Neuronal stem cell (in vitro differentiated cells): Measurements from ENCODE around the gene MRM2.

ENCODE experiments used
- DNase-seq: peaks from one replicate; pipeline ENCODE4 v3.0.0-alpha.2; 2013; ENCODE audit warnings: low spot score
- H2AFZ ChIP-seq: one replicate; pipeline ENCODE4 v1.6.1; 2013; ENCODE audit warnings: mild to moderate bottlenecking, low read length, inconsistent platforms
- H2AK5ac ChIP-seq: 2 replicates; pipeline ENCODE4 v1.6.1; 2013; ENCODE audit warnings: low read depth, mild to moderate bottlenecking, inconsistent platforms, low read length, moderate library complexity, mixed read lengths
- H2BK120ac ChIP-seq: 2 replicates; pipeline ENCODE4 v1.6.1; 2013; ENCODE audit warnings: low read depth, mild to moderate bottlenecking, inconsistent platforms, low read length, moderate library complexity, mixed read lengths
- H2BK12ac ChIP-seq: one replicate; pipeline ENCODE4 v1.6.1; 2013; ENCODE audit warnings: low read length, inconsistent platforms
- H2BK15ac ChIP-seq: 2 replicates; pipeline ENCODE4 v1.6.1; 2013; ENCODE audit warnings: mild to moderate bottlenecking, low read length, inconsistent platforms, mixed read lengths
- H2BK5ac ChIP-seq: one replicate; pipeline ENCODE4 v1.6.1; 2013; ENCODE audit warnings: inconsistent platforms, mild to moderate bottlenecking, low read length, moderate library complexity
- H3K14ac ChIP-seq: one replicate; pipeline ENCODE4 v1.6.1; 2013; ENCODE audit warnings: low read length, inconsistent platforms
- H3K18ac ChIP-seq: 2 replicates; pipeline ENCODE4 v1.6.1; 2013; ENCODE audit warnings: low read length, inconsistent platforms
- H3K23ac ChIP-seq: 2 replicates; pipeline ENCODE4 v1.6.1; 2013; ENCODE audit warnings: low read depth, mild to moderate bottlenecking, mixed read lengths, low read length, inconsistent platforms; ENCODE audit not compliant: poor library complexity
- H3K27ac ChIP-seq: replicated peaks from 3 replicates; pipeline ENCODE4 v1.5.1; 2013; ENCODE audit warnings: low read length, inconsistent platforms
- H3K27me3 ChIP-seq, 3 experiments: 2 replicates each; pipeline ENCODE4 v1.6.1; 2013; ENCODE audit warnings: low read length in 3 of 3, mild to moderate bottlenecking in 2 of 3, inconsistent platforms in 1 of 3, low read depth in 1 of 3, mixed read lengths in 1 of 3, moderate library complexity in 1 of 3; ENCODE audit not compliant: control insufficient read depth in 3 of 3, insufficient read depth in 3 of 3
- H3K36me3 ChIP-seq, 2 donors: replicated peaks in 1 of 2; 2 replicates each; pipeline ENCODE4 v1.6.1; 2013; ENCODE audit warnings: low read length in 2 of 2; ENCODE audit not compliant: control insufficient read depth in 2 of 2, insufficient read depth in 2 of 2
- H3K4ac ChIP-seq: 2 replicates; pipeline ENCODE4 v1.6.1; 2013; ENCODE audit warnings: inconsistent platforms, mild to moderate bottlenecking, low read length, moderate library complexity
- H3K4me1 ChIP-seq, 2 donors: 1 replicate in 1 of 2; 2 replicates in 1 of 2; pipeline ENCODE4 v1.6.1; 2013; ENCODE audit warnings: low read length in 2 of 2, low read depth in 1 of 2; ENCODE audit not compliant: control insufficient read depth in 2 of 2, insufficient read depth in 1 of 2
- H3K4me2 ChIP-seq: one replicate; pipeline ENCODE4 v1.6.1; 2013; ENCODE audit warnings: mild to moderate bottlenecking, low read length, inconsistent platforms; ENCODE audit not compliant: insufficient read depth, poor library complexity, severe bottlenecking
- H3K4me3 ChIP-seq, 2 donors: 2 replicates each; pipeline ENCODE4 v1.5.1; 2013; ENCODE audit warnings: low read length in 2 of 2, mild to moderate bottlenecking in 2 of 2, inconsistent platforms in 1 of 2, moderate library complexity in 1 of 2
- H3K79me1 ChIP-seq: one replicate; pipeline ENCODE4 v1.6.1; 2013; ENCODE audit warnings: low read depth, mild to moderate bottlenecking, inconsistent platforms, low read length, moderate library complexity
- H3K9ac ChIP-seq: one replicate; pipeline ENCODE4 v1.6.1; 2013; ENCODE audit warnings: mild to moderate bottlenecking, low read depth, low read length, inconsistent platforms; ENCODE audit not compliant: poor library complexity
- H3K9me3 ChIP-seq, 2 donors: replicated peaks in 1 of 2; 2 replicates each; pipeline versions ENCODE3 to v1.6.1; 2013; ENCODE audit warnings: low read length in 2 of 2, mild to moderate bottlenecking in 2 of 2, inconsistent platforms in 1 of 2, low read depth in 1 of 2, mixed read lengths in 1 of 2, moderate library complexity in 1 of 2; ENCODE audit not compliant: control insufficient read depth in 2 of 2, insufficient read depth in 1 of 2
- H4K8ac ChIP-seq: one replicate; pipeline ENCODE4 v1.6.1; 2013; ENCODE audit warnings: low read depth, mild to moderate bottlenecking, inconsistent platforms, low read length, moderate library complexity
- H4K91ac ChIP-seq: one replicate; pipeline ENCODE4 v1.6.1; 2013; ENCODE audit warnings: low read length, low read depth, mild to moderate bottlenecking, inconsistent platforms; ENCODE audit not compliant: poor library complexity
- WGBS, 2 donors: extraction: QIAGEN DNeasy Blood & Tissue Kit; methylation state at CpG; one replicate each; pipeline ENCODE4 v1.1.7; 2013; ENCODE audit warnings: missing lambda C conversion rate in 2 of 2, mixed read lengths in 1 of 2; ENCODE audit not compliant: insufficient read length in 2 of 2, insufficient replicate concordance in 1 of 2; ENCODE audit errors: extremely low coverage in 2 of 2; 5-methylcytosine and 5-hydroxymethylcytosine counted together

MRM2 gene

DNA sequence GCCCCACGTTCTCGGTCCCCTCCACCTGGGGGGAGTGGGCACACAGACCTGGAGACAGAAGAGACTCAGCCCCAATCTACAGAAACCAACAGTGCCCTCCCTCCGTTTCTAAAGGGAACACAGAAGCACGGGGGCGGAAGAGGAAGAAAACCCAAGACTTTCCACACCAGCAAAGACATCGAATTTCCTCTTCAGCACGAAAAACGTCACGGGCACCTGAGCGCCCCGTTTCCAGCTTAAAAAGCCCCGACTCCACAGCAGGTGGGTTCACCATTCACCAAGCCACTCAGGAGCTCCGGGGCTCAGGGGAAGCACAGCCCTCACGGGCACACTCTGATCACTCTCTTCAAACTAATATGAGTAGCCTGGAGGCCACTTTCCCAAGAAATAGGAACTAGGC, 19.6 kb upstream of the MRM2 start:
- Histone ChIP-seq H3K4me3 (no peak overlapping the region), H3K14ac (no peak overlapping the region), H3K79me1 (peaks cover 2% of the 10 kb centered on the region), H2BK12ac (no peak overlapping the region), H3K9ac (no peak overlapping the region), H3K4me2 (no peak overlapping the region), H3K4me1 (no peaks in the 10 kb centered on the region), H3K9me3 (no peaks in the 10 kb centered on the region), H2BK15ac (no peak overlapping the region), H2AK5ac (no peak overlapping the region), H4K8ac (no peak overlapping the region), H3K23ac (no peak overlapping the region), H3K36me3 (peaks cover 25 to 73% of the 10 kb centered on the region in 2 donors), H3K4ac (no peak overlapping the region), H2BK120ac (no peak overlapping the region), H2BK5ac (no peak overlapping the region), H2AFZ (no peak overlapping the region), H3K27me3 (no peaks in the 10 kb centered on the region), H3K27ac (no peak overlapping the region), H4K91ac (no peak overlapping the region), H3K18ac (no peak overlapping the region)
- no peak for DNase-seq
- WGBS, 2 donors: no CpG with 5 or more reads among the region's 14 CpGs

DNA sequence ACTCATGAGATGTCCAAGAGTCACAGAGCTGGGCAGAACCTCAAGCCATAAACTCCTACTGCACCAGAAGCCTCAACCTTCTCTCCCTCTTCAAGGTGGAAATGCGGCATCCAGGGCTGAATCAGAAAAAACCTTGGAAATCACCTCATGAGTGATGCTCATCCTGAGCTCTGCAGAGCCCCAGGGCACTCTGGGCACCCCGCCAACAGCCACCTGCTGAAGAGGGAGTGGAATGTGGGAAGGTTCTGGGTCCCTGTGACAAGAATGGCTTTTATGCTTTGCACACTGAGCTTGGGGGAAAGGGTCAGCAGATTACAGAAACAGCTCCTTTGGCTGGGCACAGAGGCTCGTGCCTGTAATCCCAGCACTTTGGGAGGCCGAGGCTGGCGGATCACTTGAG, 18.8 kb upstream of the MRM2 start:
- Histone ChIP-seq H2BK5ac (no peak overlapping the region), H3K4me3 (no peak overlapping the region)
- no CpG with 5 or more reads among the region's 5 CpGs for WGBS, 2 donors

DNA sequence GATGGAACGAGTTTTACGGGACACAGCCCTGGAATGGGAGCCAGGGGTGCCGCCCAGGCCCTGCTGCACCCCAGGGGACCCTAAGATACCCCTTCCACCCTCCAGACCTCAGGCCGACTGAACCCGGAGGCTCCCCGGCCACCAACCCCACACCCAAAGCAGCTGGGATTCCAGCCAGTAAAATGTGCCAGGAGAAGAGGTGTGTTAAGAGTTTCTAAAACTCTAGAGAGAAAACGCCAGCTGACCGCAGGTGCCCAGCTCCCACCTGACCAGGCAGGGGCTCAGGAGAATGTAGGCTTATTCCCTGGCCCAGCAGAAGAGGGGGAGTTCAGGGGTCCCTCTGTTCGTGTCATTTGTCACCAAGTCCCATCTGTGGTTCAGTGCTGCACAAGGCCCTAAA, 17.5 kb upstream of the MRM2 start:
- H2BK5ac ChIP-seq: peak overlapping the region; percentile 82
- no peak overlapping the region for H3K27ac ChIP-seq
- no peaks in the 10 kb centered on the region for H3K9me3 ChIP-seq
- H2BK12ac ChIP-seq: no peak overlapping the region
- peaks cover 27 to 77% of the 10 kb centered on the region in 2 donors for H3K36me3 ChIP-seq
- WGBS, 2 donors: no CpG with 5 or more reads among the region's 9 CpGs
- peak overlapping the region; percentile 72 for H2BK120ac ChIP-seq
- H2BK15ac ChIP-seq: no peak overlapping the region
- DNase-seq: no peak
- no peaks in the 10 kb centered on the region for H3K27me3 ChIP-seq
- H3K4ac ChIP-seq: no peak overlapping the region
- no peak overlapping the region for H2AFZ ChIP-seq
- no peak overlapping the region for H3K4me3 ChIP-seq
- peaks cover 2% of the 10 kb centered on the region for H3K79me1 ChIP-seq
- H3K4me1 ChIP-seq: no peaks in the 10 kb centered on the region
- no peak overlapping the region for H3K9ac ChIP-seq
- H3K23ac ChIP-seq: peak overlapping the region; percentile 43
- peak overlapping the region; percentile 56 for H3K14ac ChIP-seq
- H4K8ac ChIP-seq: no peak overlapping the region
- no peak overlapping the region for H3K18ac ChIP-seq
- no peak overlapping the region for H3K4me2 ChIP-seq
- no peak overlapping the region for H4K91ac ChIP-seq
- H2AK5ac ChIP-seq: no peak overlapping the region

More for the DNA sequence above, 18.8 kb upstream of the MRM2 start:
- Histone ChIP-seq H2BK12ac (no peak overlapping the region), H3K23ac (no peak overlapping the region), H3K18ac (no peak overlapping the region), H3K4me1 (no peaks in the 10 kb centered on the region), H3K79me1 (peaks cover 2% of the 10 kb centered on the region), H3K27me3 (no peaks in the 10 kb centered on the region), H3K36me3 (peaks cover 25 to 75% of the 10 kb centered on the region in 2 donors), H3K9ac (no peak overlapping the region), H3K9me3 (no peaks in the 10 kb centered on the region), H3K27ac (no peak overlapping the region), H3K4ac (no peak overlapping the region), H4K91ac (no peak overlapping the region), H4K8ac (no peak overlapping the region), H3K14ac (no peak overlapping the region), H2BK15ac (no peak overlapping the region), H3K4me2 (no peak overlapping the region), H2BK120ac (no peak overlapping the region), H2AK5ac (no peak overlapping the region), H2AFZ (no peak overlapping the region)
- DNase-seq: no peak

DNA sequence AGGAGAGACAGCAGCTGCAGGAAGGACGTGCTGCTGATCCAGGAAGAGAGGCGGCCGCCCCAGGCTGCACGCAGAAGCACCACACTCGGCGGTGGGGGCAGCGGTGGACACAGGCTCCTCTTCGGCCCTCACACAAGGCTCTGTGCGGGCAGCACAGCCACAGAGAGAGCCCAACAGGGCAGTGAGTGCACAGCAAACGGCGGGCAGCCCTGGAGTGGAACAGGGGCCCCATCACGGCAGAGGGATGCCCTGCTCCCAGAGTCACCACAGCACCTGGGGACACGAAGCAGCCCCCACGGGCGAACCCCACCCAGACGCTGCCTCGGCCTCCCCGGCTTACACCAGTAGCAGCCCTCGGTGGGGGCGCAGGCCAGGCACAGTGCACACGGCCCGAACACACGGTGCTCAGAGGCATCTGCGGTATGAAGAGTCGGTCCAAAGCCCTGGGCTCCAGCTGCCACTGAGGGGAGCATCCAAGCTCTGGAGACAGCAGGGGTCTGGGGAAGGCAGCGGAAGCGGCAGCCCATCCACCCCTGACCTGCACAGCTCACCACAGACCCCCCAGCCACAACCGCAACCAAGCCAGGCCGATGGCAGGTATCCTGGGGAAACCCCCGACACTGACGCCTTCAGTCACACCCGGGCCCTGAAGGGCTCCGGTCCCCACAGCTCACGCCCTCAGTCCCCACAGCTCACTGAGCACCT, 16.8 kb upstream of the MRM2 start:
- DNase-seq: no peak
- Histone ChIP-seq H3K9ac (peak overlapping the region; percentile 30), H3K4me1 (no peaks in the 10 kb centered on the region), H3K14ac (peak overlapping the region; percentile 71), H2BK120ac (peak overlapping the region; percentile 72), H2BK15ac (no peak overlapping the region), H3K79me1 (peaks cover 2% of the 10 kb centered on the region), H3K4me2 (no peak overlapping the region), H3K27me3 (no peaks in the 10 kb centered on the region), H3K23ac (peak overlapping the region; percentile 43), H2AK5ac (peak overlapping the region; percentile 21), H3K18ac (peak overlapping the region; percentile 83), H4K8ac (no peak overlapping the region), H3K27ac (no peak overlapping the region), H3K9me3 (no peaks in the 10 kb centered on the region), H3K4ac (no peak overlapping the region), H3K36me3 (peaks cover 24 to 77% of the 10 kb centered on the region in 2 donors), H2BK12ac (peak overlapping the region; percentile 4), H2BK5ac (peak overlapping the region; percentile 82), H2AFZ (no peak overlapping the region), H4K91ac (no peak overlapping the region), H3K4me3 (no peak overlapping the region)
- WGBS, 2 donors: no CpG with 5 or more reads among the region's 34 CpGs
